Stimulated activated CD8-positive, alpha-beta memory T cell treated with anti-CD3 and anti-CD28 coated beads, Interleukin-4, amount 100 ng/mL, for 4 hours (primary cell): ENCODE measurements around the gene MAIP1.

Experiments used
- DNase-seq, 2 donors: peaks; one replicate each; pipeline ENCODE4 v3.0.0-alpha.2; 2020; ENCODE audit warnings: low read depth in 2 of 2, low spot score in 1 of 2

The MAIP1 gene

GRCh38 chr2:199988151-199988550 is 32.8 kb downstream of the MAIP1 start:
- DNase-seq: no peak

GRCh38 chr2:199989822-199990221 is 34.4 kb downstream of the MAIP1 start:
- DNase-seq: no peak

- DNase-seq: no peak
Observed at GRCh38 chr2:199991691-199992090, 36.3 kb downstream of the MAIP1 start.

- DNase-seq: no peak
Observed at GRCh38 chr2:199992296-199992695, 36.9 kb downstream of the MAIP1 start.

- no peak for DNase-seq
Observed at GRCh38 chr2:199994371-199994770, 39.0 kb downstream of the MAIP1 start.

GRCh38 chr2:199994896-199995295 is 39.5 kb downstream of the MAIP1 start:
- DNase-seq: no peak

- no peak for DNase-seq
Observed at GRCh38 chr2:199997296-199997695, 41.9 kb downstream of the MAIP1 start.

- no peak for DNase-seq
Observed at GRCh38 chr2:199999166-199999565, 43.8 kb downstream of the MAIP1 start.

GRCh38 chr2:200000444-200001163 is 45.2 kb downstream of the MAIP1 start:
- DNase-seq: no peak

GRCh38 chr2:200003444-200003843 is 48.1 kb downstream of the MAIP1 start:
- no peak for DNase-seq

GRCh38 chr2:200005675-200006074 is 50.3 kb downstream of the MAIP1 start:
- no peak for DNase-seq

- DNase-seq: no peak
Observed at GRCh38 chr2:200007306-200007705, 51.9 kb downstream of the MAIP1 start.

- DNase-seq: no peak
Observed at GRCh38 chr2:200012401-200012800, 57.0 kb downstream of the MAIP1 start.
